ENCODE results near the gene PRR11. TPM values are rescaled to one million over a fixed set of nuclear protein-coding genes. Genes with fewer than 3 reads are reported as not detected.

PRR11 gene
- total RNA-seq, 1 experiment from 2014 or later, result 109 TPM

GRCh38 chr17:59230764-59231163 lies 75.2 kb downstream of the PRR11 start:
- Histone ChIP-seq H3K9me2 (ENCODE audit: insufficient read depth) (no peaks in the 10 kb centered on the region), H3K9me3 (ENCODE audit: insufficient read depth, low read depth) (no peaks in the 10 kb centered on the region), H3K4me3 (no peak overlapping the region), H3F3A (ENCODE audit: insufficient read depth, low read depth) (peaks cover 4% of the 10 kb centered on the region; the same call in 1 of the 2 replicates), H3K27me3 (ENCODE audit: insufficient read depth, low read depth) (no peaks in the 10 kb centered on the region), H3K79me2 (ENCODE audit: low read depth) (no peaks in the 10 kb centered on the region), H3K4me2 (no peak overlapping the region), H3K4me1 (replicated peaks; ENCODE audit: insufficient read depth) (no peaks in the 10 kb centered on the region), H3K27ac (no peak overlapping the region), H3K36me3 (ENCODE audit: low read depth) (no peaks in the 10 kb centered on the region), H2AFZ (no peak overlapping the region), H4K20me1 (ENCODE audit: insufficient read depth) (no peaks in the 10 kb centered on the region)
- CTCF ChIA-PET, result no interaction called here
- intact Hi-C loops (cut with micrococcal nuclease; ENCODE audit: unreplicated experiment), result no loop called here
- POLR2A ChIA-PET (ENCODE audit: unreplicated experiment), result no interaction called here
- DNase-seq, result no peak
- no TSS peak for BruUV-seq (replicated peaks)
- no peak for TF ChIP-seq EZH2 (IDR thresholded peaks at IDR 0.05; ENCODE audit: low read depth)
- TF ChIP-seq, protein P1, sequence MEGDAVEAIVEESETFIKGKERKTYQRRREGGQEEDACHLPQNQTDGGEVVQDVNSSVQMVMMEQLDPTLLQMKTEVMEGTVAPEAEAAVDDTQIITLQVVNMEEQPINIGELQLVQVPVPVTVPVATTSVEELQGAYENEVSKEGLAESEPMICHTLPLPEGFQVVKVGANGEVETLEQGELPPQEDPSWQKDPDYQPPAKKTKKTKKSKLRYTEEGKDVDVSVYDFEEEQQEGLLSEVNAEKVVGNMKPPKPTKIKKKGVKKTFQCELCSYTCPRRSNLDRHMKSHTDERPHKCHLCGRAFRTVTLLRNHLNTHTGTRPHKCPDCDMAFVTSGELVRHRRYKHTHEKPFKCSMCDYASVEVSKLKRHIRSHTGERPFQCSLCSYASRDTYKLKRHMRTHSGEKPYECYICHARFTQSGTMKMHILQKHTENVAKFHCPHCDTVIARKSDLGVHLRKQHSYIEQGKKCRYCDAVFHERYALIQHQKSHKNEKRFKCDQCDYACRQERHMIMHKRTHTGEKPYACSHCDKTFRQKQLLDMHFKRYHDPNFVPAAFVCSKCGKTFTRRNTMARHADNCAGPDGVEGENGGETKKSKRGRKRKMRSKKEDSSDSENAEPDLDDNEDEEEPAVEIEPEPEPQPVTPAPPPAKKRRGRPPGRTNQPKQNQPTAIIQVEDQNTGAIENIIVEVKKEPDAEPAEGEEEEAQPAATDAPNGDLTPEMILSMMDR (conservative IDR thresholded peaks at IDR 0.05), result no peak

DNA sequence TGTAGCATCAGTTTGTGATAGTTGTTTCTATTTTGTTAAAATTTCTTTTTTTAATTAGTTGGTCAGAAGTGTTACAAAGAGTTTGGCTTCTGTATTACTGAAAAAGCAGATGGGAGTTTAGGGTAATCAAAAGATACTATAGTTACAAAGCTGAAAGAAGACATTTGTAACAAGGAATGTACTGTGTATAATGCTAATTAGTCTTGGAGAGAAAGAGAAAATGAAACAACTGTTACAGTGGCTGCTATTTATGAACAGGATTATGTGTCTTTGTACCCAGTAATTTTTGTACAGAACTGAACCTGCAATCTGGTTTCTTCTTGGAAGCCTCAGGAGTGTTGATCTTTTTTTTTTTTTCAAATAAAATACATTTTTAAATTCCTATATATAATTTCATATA lies 79.1 kb downstream of the PRR11 start:
- intact Hi-C loops (cut with micrococcal nuclease; ENCODE audit: unreplicated experiment), result no loop called here
- Histone ChIP-seq H3K4me3 (no peak overlapping the region), H3K9me3 (ENCODE audit: insufficient read depth, low read depth) (no peaks in the 10 kb centered on the region), H3K9me2 (ENCODE audit: insufficient read depth) (no peaks in the 10 kb centered on the region), H3K4me2 (no peak overlapping the region), H3K79me2 (ENCODE audit: low read depth) (no peaks in the 10 kb centered on the region), H4K20me1 (ENCODE audit: insufficient read depth) (no peaks in the 10 kb centered on the region), H3K27ac (no peak overlapping the region), H3K36me3 (ENCODE audit: low read depth) (no peaks in the 10 kb centered on the region), H3K4me1 (replicated peaks; ENCODE audit: insufficient read depth) (no peaks in the 10 kb centered on the region), H2AFZ (no peak overlapping the region), H3F3A (ENCODE audit: insufficient read depth, low read depth) (peaks cover 9% of the 10 kb centered on the region; the same call in 1 of the 2 replicates), H3K27me3 (ENCODE audit: insufficient read depth, low read depth) (no peaks in the 10 kb centered on the region)
- CTCF ChIA-PET, result no interaction called here
- BruUV-seq (replicated peaks), result no TSS peak
- POLR2A ChIA-PET (ENCODE audit: unreplicated experiment), result no interaction called here
- TF ChIP-seq, protein P1 (conservative IDR thresholded peaks at IDR 0.05), result no peak
- TF ChIP-seq EZH2 (IDR thresholded peaks at IDR 0.05; ENCODE audit: low read depth), result no peak
- DNase-seq, result no peak

GRCh38 chr17:59238906-59239305 lies 83.4 kb downstream of the PRR11 start:
- POLR2A ChIA-PET (ENCODE audit: unreplicated experiment), result interaction anchor here (0.7 kb wide), 1 partner anchor 34 kb away, joined by 16 read pairs; no protein-coding TSS in a partner anchor
- no peak overlapping the region for H3K4me2 ChIP-seq

More at GRCh38 chr17:59238906-59239305, 83.4 kb downstream of the PRR11 start:
- H3K27me3 ChIP-seq (ENCODE audit: insufficient read depth, low read depth), result no peaks in the 10 kb centered on the region
- no peak overlapping the region for H3K27ac ChIP-seq
- H3K4me3 ChIP-seq, result no peak overlapping the region
- CTCF ChIA-PET, result no interaction called here
- no peaks in the 10 kb centered on the region for H4K20me1 ChIP-seq (ENCODE audit: insufficient read depth)
- no peaks in the 10 kb centered on the region for H3K9me2 ChIP-seq (ENCODE audit: insufficient read depth)
- H3F3A ChIP-seq (ENCODE audit: insufficient read depth, low read depth), result 0 out of 2 replicates have a peak, but pooled peaks cover 5% of the 10 kb centered on the region
- TF ChIP-seq, protein P1 (conservative IDR thresholded peaks at IDR 0.05), result no peak
- no peak for TF ChIP-seq EZH2 (IDR thresholded peaks at IDR 0.05; ENCODE audit: low read depth)
- no peaks in the 10 kb centered on the region for H3K4me1 ChIP-seq (replicated peaks; ENCODE audit: insufficient read depth)
- no peaks in the 10 kb centered on the region for H3K79me2 ChIP-seq (ENCODE audit: low read depth)
- H3K9me3 ChIP-seq (ENCODE audit: insufficient read depth, low read depth), result no peaks in the 10 kb centered on the region
- no peaks in the 10 kb centered on the region for H3K36me3 ChIP-seq (ENCODE audit: low read depth)
- intact Hi-C loops (cut with micrococcal nuclease; ENCODE audit: unreplicated experiment), result no loop called here
- no peak for DNase-seq
- H2AFZ ChIP-seq, result no peak overlapping the region
- BruUV-seq (replicated peaks), result no TSS peak
